Activated T-helper 1 cell treated with Interleukin-2 at 50 U/mL for 16 hours (primary cell): ENCODE results near the gene SRGAP1.
"Not testable (repeated sequence)": the region's sequence is repeated elsewhere in the genome, so short reads cannot be mapped to it uniquely, and the experiment has no call there.

Experiments used
- DNase-seq: peaks from one replicate; pipeline ENCODE4 v3.0.0-alpha.2; 2020; ENCODE audit warnings: low read depth

SRGAP1 gene

GRCh38 chr12:64053117-64053516, 208.6 kb downstream of the SRGAP1 start:
- DNase-seq: no peak

- DNase-seq: no peak
Measured at GRCh38 chr12:64054079-64054520, 209.6 kb downstream of the SRGAP1 start.

DNA sequence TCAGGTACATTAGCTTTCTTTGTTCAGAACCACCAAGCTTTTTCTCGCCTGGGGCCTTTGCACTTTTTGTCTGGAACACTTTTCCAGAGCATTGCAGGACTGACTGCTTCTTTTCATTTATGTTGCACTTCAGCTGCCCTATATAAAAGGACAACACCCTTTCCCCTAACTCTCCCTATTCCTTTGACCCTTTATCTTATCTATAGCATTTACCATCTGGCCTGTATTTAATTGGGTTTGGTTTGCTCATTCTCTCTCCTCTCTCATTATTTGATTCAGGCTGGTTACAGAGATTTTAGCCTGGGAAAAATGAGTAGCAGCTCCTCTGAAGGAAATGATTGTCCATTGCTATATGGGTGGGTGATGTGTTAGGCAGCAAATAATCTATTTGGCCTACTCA, 212.2 kb downstream of the SRGAP1 start:
- DNase-seq: no peak

DNA sequence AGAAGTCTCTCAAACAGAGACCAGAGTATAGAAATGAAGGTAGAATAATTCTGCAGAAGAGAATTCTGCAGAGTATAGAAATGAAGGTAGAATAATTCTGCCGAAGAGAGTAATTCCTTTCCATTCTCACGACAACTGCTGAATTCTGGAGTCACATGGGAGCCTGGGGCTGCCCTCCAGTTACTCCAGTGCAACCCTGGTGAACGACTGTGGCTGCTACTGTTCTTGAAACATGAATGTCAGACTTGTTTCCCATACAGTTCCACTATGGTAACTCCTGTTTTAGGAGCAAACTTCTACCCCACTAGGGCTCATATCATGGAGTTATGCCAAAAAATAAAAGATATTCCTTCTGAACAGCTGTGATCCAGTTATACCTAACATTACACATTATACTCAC, 213.2 kb downstream of the SRGAP1 start:
- DNase-seq: no peak

DNA sequence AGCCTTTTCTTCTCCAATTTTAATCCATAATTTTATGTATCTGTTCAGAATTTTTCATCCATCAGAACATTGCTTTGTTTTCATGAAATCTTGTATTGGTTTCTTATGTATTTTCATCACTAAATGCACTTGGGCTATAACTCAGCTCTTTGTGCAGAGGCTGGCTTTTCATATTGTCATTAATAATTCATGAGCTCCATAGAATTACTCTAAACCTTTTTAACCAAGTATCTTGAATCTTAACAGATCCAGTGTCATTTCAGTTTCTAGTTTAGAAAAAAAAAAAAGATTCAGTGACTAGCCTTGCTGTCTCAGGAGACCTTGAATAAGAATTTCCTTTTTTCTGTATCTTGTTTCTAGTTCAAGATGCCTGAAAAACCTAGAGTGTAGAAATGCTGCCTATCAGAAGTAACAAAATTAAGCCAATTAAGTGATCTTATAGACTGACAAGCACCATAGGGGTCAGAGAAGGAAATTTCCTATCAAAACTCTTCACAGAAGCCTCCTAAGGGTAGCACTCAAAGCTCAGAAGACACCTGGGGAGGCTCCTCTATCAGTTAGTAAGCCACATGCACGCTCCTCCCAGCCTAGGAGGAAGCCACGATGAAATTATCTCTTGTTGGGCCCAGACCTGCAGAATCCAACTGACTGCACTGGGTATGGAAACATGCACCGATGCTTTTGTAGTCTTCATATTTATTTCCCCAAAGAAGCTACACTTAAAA, 214.2 kb downstream of the SRGAP1 start:
- DNase-seq: no peak

DNA sequence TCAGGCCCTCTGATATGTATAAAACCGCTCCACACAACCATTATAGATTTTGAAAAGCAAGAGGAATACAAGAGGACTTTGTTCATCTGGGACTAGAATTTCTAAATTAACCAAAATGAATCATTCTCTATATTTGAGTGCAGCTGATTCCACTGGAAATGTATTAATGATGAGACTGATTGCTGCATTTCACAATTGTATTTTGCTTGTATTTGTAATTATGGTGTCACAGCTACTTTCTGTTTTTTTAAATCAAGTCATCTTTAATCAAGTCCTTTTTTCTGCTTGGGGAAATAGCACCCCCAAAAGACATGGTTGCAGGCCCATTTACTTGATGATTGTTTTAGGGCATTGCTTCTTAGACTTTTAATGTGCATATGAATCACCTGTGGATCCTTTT, 215.2 kb downstream of the SRGAP1 start:
- DNase-seq: no peak

GRCh38 chr12:64061868-64062375, 217.4 kb downstream of the SRGAP1 start:
- DNase-seq: no peak

GRCh38 chr12:64063121-64063520, 218.6 kb downstream of the SRGAP1 start:
- DNase-seq: no peak

DNA sequence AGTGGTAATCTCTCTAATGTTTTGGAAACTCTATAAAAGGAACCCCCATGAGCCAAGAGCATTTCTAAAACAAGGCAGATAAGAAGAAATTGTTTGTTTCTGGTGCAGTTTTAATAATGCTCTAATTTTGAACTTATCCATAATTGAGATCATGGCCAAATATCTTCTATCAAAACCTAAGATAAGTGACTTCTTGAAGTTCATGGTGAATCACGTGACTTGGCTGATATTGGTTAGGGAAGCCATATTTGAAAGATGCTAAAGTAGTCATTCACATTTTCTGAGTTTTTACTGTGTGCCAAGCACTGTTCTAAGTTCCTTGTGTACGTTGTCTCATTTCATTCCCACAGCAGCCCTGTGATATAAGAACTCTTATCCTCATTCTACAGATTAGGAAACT, 219.7 kb downstream of the SRGAP1 start:
- DNase-seq: no peak

DNA sequence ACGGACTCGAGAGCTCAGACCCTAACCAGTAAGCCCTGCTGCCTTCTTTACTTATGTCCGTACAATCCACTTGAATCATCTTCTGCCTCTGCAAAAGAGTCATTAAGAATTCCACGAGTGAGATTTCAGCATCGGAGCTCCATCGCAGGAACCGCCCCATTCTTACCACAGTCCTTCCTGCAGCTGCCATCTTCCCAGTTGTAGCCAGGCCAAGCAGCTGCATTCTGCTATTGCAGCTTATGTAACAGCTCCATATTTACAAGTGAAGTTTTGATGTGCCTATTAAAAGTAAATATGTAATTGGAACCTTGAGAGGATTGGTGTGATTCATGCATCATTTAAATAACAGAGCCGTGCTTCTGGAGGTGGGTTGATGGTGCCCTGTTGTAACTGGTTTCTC, 220.2 kb downstream of the SRGAP1 start:
- DNase-seq: no peak

GRCh38 chr12:64065881-64066451, 221.5 kb downstream of the SRGAP1 start:
- no peak for DNase-seq

DNA sequence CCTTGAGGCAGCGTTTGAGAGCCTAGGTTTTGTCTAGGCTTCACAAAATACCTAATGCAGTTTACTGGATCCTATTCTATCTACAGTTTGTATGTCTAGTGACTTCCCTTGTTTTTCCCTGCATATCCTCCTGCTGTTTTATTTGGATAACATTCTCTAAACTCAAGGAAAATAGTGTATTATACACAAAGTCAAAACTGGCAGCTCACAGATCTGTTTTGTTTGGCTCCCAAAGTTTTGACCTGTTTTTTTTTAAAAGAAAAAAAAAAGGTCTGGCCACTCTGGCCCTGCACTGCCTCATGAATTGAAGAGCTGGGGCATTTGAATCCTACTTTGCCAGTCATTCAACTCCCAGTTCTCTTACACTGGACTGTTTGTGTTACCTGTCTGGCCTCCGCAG, 222.3 kb downstream of the SRGAP1 start:
- no peak for DNase-seq

GRCh38 chr12:64070454-64070853, 226.0 kb downstream of the SRGAP1 start:
- no peak for DNase-seq

GRCh38 chr12:64072916-64073575, 228.5 kb downstream of the SRGAP1 start:
- DNase-seq: no peak

- not testable (repeated sequence) for DNase-seq
Measured at GRCh38 chr12:64076565-64076964, 232.1 kb downstream of the SRGAP1 start.

- DNase-seq: no peak
Measured at GRCh38 chr12:64077922-64078321, 233.4 kb downstream of the SRGAP1 start.

GRCh38 chr12:64080319-64081007, 236.0 kb downstream of the SRGAP1 start:
- no peak for DNase-seq

GRCh38 chr12:64081008-64081404, 236.5 kb downstream of the SRGAP1 start:
- DNase-seq: no peak

DNA sequence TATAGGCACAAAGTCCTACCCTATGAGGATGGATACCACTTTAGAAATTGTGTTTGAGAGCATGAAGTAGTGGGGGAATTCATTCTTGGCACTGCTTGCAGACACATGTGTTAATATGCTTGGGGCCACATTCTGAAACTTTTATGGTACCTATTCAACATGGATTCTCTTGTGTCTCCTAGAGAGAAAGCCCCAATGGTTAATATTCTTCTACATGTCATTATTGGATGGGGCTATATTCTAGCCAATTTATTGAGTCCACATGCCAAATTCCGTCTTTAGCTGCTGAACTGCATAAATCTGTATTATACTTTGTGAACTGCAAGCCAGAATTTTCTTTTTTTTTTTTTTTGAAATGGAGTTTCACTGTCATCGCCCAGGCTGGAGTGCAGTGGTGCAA, 237.6 kb downstream of the SRGAP1 start:
- DNase-seq: no peak

DNA sequence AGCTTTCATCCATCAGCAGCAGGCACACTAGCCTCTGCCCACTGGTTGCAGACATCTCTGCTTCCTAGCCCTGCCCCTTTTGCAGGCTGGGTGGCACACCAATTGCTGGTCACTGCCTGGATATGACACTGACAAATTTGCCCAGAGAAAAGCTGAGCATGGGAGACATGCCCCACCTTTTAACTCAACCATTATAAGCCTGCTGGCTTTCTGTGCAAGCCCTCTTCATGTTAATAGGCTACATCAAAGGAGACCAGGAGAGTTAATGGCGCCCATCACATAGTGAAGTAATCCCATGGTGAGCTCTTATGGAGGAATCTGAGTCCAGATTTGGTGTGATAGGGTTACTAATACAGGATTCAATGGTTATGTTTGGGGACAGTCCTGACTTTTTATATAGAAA, 238.4 kb downstream of the SRGAP1 start:
- DNase-seq: no peak

DNA sequence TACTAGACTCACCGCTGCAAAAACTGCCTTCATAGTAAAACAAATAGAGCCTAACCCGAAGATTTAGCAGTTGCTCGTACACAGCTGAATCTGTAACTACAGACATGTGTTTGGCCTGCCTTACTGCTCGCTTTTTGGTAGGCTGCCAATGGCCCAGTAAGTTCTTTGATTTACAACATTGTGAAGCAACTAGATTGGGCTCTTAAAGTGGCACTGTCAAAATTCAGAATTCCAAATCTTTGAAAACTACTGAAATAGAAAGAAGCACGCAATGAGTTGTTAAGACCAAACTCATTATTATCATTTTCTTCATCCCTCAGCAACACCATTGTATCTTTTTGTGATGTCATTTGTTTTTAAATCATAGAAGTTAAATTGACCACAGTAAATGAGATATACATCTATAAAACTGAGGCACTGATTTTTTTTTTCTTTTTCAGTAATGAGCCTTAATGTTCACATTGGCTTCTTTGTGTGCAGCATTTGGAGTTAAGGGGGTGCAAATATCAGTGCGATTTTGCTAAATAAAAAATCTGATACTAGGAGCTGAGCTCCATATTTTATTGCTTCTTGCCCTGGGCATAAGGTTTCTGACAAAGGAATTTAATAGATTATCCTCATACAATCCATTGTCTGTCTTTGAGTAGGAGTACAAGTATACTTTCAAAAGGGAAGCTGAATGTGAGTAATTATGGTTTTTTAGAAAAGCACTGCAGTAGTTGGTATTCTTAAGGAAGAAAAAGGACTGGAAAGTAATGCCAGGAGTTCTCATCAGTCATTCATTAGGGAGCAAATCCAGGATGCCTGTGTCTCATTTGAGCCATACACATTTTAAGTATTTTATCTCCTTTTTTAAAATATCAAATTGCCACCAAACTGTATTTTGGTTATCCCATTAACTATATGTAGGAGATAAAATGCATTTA, 239.0 kb downstream of the SRGAP1 start:
- no peak for DNase-seq

- DNase-seq: no peak
Measured at GRCh38 chr12:64085154-64085553, 240.7 kb downstream of the SRGAP1 start.
